Fibroblast of upper back skin (primary cell): ENCODE measurements around the gene RTN3.
"Not testable (repeated sequence)": the region's sequence is repeated elsewhere in the genome, so short reads cannot be mapped to it uniquely, and the experiment has no call there.

ENCODE experiments used
- DNase-seq: peaks from one replicate; pipeline ENCODE4 v3.0.0-alpha.2; 2013

RTN3 gene

DNA sequence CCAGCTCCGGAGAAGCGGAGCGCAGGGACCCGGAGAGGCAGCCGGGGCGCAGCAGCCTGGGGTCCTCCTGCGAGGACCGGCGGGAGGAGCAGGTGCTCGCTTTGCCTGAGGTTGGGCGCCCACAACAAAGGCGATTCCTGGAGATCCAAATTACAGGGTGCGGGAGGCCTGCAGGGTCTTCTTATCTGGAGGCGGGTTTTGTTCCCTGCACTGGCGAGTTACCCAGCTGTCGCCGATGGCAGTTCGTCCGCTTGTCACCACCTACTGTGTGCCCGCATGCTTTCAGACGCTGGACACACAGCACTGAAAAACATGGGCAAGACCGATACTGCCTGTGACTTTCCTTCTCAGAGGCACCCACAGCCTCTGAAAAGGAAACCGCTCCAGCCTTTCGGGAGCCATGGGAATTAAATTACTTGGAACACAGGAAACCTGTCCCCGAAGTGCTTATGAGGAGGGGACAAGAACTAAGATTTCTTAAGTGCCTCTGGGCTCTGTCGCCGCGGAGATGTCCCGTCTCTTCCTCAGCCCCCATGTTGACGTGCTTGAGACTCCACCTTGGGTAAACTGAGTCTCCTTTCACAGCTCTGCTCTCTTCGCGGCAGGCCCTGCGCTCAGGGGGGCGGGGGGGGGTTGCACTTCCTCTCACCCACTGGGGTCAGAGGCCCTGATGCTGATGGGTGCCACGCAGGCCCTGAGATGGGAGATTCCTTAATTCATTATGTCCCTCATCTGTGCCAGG, 88.6 kb downstream of the RTN3 start:
- DNase-seq: no peak

DNA sequence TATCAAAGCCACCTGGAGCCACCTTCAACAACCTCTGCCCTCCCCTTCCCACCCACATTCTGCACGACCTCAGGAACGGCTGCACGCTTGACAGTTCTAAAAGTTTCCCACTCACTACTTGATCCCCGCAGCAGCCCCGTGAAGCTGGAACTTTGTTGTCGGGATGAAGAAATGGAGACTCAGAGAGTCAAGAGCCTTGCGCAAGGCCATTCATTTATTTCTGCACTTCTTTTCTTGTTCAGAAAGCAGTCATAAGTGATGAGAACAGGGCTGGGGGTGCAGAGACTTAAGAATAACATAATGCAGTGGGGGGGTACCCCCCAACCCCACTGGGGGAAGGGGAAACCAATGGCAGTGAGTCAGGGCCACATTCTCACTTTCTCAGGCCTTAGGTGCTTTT, 89.5 kb downstream of the RTN3 start:
- no peak for DNase-seq

DNA sequence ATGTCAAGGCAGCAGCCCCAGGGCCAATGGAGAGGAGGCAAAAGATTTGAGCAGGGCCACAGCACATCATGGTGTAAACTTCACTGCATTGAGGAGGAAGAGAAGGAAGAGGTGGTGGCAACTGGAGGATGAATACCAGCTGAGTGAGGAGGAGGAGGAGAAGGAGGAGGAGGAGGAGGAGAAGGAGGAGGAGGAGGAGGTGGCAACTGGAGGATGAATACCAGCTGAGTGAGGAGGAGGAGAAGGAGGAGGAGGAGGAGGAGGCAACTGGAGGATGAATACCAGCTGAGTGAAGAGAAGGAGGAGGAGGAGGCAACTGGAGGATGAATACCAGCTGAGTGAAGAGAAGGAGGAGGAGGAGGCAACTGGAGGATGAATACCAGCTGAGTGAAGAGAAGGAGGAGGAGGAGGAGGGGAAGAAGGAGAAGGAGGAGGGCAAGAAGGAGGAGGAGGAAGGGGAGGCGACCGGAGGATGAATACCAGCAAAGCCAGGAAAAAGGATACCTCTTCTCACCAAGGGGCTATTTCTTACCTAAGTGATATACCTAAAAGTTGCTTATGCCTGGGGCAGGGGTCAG, 90.5 kb downstream of the RTN3 start:
- DNase-seq: not testable (repeated sequence)

DNA sequence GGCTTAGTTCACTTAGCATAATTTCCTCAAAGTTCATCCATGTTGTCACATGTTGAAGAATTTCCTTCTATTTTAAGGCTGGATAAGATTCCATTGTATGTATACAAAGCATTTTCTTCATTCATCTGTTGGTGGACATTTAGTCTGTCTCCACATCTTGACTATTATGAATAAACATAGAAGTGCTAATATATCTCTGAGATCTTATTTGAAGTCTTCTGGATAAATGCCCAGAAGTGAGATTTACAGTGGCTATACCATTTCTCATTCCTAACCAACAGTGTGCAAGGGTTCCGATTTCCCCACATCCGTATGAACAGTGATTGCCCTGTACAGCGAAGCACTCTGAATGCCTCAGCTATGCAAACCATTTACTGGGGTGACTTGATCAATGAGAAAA, 93.9 kb downstream of the RTN3 start:
- peak; percentile 58 for DNase-seq

DNA sequence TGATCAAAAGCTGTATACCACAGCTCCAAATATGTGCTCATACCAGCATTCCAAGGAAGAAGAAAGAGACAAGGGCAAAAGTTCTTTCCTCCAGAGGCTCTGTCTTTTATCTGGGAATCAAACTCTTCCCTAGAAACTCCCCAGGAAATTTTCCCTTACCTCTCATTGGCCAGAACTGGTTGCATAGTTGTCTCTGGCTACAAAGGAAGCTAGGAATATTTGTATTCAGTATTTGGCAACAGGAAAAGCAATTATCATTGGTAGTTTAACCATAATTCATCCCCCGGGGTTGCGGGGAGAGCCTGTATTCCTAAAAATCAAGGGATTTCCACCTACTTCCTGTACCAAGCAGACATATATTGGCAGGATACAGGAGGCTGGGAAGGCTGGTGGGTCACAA, 97.7 kb downstream of the RTN3 start:
- no peak for DNase-seq

DNA sequence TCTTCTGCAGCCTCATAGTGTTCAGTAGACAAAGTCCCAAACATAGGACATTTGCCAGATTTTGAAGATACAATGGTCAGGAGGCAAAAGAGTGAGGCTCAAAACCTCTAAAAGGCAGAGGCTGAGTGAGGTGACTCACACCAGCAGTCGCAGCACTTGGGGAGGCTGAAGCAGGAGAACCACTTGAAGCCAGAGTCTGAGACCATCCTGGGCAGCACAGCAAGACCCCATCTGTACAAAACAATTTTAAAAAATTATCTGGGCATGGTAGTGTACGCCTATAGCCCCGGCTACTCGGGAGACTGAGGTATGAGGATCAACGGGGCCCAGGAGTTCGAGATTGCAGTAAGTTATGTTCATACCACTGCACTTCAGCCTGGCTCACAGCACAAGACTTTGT, 101.4 kb downstream of the RTN3 start:
- DNase-seq: no peak

DNA sequence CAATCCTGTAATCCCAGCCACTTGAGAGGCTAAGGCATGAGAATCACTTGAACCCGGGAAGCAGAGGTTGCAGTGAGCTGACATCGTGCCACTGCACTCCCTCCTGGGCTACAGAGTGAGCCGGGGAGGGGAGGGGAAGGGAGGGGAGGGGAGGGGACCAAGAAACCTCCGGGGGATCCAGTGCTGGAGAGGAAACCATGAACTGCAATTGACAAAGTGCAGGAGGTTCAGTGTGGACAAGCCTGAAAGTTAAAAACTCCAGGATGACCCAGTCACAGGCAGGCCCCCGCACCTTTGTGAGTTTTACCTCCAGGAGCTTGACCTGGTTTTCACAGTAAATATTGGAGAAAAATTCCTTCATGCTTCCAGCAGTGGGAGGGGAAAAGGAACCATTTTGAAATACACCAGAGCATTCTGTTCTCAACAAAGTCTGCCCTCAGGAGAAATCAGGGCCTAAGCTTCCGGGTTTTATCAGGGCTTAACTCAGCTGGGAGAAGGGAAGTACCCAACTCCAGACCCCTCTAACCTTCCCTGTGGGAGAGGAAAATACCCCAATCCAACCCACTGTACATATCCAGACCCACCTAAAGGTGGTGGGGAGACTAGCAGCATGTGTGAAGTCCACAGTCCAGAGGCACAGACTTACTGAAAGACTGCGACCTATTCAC, 102.8 kb downstream of the RTN3 start:
- no peak for DNase-seq

DNA sequence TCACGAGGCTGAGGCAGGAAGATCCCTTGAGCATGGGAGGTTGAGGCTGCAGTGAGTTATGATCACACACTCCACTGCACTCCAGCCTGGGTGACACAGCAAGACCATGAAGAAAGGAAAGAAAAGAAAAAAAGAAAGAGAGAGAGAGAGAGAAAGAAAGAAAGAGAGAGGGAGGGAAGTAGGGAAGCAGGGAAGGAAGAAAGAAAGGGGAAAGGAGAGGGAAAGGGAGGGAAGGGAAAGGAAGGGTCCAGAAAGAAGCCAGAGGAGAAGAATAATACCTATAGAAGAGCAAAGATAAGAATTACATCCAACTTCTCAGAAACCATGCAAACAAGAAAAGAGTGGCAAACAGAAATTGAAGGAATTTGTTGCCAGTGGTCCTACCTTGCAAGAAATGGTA, 104.5 kb downstream of the RTN3 start:
- DNase-seq: no peak

DNA sequence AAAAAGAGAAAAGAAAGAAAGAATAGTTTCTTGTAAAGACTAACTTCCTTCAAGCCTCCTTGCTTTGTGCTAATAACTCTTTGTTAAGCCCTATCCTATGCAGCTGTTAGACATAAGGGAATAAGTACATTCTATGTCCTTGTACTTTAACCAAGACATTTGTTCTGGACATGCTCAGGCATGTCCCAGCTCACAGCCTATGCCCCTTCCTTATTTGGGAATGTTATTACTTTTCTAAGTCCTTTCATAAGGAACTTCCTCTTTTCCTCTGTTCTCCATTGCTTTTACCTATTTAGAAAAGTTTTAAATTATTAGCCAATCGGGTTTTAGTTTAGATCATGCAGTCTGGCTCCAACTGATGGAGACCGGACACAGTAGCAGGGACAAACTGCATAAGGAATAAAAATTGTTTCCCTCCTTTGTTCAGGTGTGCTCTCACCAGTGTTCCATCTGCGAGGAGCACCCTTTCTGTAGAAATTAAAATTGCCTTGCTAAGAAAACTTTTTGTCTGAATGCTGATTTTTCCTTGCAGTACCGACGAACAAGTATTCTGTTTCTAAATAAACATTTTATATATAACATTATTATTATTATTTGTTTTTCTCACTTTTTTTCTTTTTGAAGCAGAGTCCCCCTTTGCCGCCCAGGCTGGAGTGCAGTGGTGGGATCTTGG, 110.3 kb downstream of the RTN3 start:
- DNase-seq: no peak

DNA sequence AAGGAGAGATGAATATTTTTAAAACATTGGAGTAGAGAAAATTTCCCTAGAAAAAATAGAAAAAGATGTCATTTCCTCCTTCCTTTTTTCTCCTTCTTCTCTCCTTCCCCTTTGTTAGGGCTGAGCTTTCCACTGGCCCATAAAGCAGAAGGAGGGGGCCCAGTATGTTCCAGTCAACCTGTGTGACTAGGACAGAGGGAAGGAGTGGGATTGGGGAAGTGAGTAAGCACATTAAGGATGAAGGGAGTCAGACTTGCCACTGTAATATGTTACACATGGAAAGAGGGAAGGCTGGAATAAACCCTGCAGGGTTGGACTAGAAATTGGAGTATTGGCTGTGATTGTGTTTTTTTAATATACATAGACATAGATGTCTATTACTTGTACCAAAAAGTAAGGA, 111.9 kb downstream of the RTN3 start:
- DNase-seq: no peak

DNA sequence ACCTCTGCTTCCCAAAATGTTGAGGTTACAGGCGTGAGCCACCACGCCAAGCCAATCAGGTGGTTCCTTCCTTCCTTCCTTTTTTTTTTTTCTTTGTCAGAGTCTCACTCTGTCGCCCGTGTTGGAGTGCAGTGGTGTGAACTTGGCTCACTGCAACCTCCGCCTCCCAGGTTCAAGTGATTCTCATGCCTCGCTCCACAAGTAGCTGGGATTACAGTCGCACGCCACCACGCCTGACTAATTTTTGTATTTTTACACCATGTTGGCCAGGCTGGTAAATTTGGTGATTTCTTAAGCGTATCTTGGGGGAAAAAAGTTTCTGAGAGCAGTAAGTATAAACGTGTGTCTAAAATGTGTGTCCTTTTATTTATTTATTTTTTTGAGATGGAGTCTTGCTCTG, 113.8 kb downstream of the RTN3 start:
- no peak for DNase-seq

DNA sequence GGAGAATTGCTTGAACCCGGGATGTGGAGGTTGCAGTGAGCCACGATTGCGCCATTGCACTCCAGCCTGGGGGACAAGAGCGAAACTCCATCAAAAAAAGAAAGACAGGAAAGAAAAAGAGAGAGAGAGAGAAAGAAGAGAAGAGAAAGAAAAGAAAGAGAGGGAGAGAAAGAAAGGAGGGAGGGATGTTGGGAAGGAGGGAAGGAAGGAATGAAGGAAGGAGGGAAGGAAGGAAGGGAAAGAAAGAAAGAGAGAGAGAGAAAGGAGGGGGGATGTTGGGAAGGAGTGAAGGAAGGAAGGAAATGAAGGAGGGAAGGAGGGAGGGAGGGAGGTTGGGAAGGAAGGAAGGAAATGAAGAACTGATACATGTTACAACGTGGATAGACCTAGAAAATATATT, 119.6 kb downstream of the RTN3 start:
- no peak for DNase-seq

DNA sequence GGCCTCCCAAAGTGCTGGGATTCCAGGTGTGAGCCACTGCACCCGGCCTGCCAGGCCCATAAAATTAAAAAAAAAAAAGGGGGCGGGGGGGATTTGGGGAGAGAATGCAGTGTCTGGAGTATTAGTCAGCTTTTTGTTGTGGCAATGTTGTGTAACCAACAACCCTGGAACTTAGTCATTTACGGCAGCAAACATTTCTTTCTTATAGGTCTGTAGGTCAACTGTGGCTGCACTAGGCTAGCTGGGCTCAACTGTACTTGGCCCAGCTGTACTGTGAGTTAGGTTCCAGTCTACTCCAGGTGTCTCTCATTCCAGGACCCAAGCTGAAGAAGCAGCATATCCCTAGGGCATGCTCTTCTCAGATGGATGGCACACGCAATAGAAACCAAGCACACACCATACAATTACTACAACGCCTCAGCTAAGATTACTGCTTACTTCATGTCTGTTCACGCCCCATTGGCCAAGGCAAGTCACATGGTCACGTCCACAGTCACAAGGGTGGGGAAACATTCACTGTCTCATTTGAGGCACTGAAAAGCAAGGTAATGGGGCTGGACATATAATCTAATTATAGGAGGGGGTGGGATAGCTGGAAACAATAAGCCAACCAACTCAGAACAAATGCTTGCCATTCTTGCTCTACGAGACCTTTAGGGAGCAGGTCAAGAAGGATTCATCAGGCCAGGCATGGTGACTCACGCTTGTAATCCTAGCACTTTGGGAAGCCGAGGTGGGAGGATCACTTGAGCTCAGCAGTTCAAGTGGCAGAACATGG, 121.5 kb downstream of the RTN3 start:
- DNase-seq: peak; percentile 22

DNA sequence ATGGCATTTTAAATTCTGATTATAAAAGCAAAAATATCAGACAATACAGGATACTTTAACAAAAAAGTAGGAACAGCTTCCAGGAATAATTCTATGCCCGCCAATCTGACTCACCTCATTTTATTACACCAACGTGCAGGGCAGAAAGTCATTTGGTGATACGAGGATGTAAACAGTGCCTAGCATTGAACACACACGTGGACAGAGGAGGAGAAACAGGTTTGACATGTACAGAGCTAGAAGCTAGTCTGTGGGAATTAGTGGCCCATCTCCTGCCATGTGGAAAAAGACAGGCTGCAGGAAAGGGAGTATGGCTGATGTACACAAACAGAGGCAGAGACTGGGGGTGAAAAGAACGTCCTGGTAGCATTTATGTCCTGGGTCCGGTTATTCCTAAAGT, 123.0 kb downstream of the RTN3 start:
- no peak for DNase-seq

DNA sequence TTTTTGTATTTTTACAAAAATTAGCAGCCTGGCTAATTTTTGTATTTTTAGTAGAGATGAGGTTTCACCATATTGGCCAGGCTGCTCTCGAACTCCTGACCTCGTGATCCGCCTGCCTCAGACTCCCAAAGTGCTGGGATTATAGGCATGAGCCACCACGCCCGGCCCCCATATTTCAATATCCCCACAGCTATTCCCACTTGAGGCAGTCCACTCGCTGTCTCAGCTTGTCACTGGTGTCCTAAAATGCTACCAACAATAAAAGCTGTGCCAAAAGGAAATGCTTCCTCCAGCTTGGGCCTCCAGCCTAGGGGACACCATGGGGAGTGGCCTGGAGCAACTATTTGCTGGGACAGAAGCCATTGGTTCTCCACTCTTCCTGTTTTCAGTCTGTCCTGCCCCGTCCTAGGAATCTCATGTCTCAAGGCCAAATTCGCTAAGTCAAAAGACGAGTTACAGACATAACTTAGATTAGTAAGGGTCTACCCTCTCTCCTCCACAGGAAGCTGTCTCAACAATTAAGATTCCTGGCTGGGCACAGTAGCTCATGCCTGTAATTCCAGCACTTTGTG, 124.6 kb downstream of the RTN3 start:
- no peak for DNase-seq
